Urothelium cell line (cell line): ENCODE results near the gene NEUROD2.
"Not testable (repeated sequence)": the region's sequence is repeated elsewhere in the genome, so short reads cannot be mapped to it uniquely, and the experiment has no call there.

Experiments used
- DNase-seq: peaks from one replicate; pipeline ENCODE4 v3.0.0; 2011; ENCODE audit warnings: low spot score, mixed read lengths
- FAIRE-seq: peaks from 2 replicates; lab custom pipeline; 2011; peaks lifted over from hg19 to GRCh38; lab: Jason Lieb, UNC

NEUROD2 gene

DNA sequence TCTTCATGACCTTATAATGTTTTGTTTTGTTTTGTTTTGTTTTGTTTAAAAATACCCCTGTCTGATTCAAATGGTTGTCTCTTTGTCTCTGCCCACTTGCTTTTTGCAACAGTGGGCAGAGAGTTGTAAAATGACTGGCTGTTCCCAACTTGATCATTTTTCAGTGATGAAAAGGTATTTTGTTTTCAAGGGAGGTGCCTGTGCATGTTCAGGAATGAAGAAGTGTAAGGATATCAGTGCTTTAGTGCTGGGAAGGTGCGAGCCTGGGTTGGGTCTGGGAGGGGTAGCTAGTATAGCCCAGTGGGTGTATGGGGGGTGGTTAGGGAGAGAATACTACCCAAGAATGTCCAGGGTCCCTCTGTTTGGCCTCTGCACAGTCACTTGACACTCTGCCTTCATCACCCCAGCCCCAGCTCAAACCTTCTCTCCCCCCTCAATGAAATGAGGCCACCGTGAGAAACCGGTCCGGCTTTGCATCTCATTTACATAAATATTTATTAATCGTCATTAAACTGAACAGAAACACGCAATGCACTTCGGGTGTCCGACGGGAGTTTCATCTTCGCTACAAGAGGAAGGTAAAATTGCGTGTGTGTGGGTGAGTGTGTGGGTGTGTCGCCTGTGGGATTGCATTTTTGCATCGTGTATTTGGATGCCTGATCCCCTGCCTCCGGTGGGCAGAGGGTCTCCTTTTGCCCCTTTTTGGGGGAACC is 4.3 kb downstream of the NEUROD2 start:
- no peak for DNase-seq

DNA sequence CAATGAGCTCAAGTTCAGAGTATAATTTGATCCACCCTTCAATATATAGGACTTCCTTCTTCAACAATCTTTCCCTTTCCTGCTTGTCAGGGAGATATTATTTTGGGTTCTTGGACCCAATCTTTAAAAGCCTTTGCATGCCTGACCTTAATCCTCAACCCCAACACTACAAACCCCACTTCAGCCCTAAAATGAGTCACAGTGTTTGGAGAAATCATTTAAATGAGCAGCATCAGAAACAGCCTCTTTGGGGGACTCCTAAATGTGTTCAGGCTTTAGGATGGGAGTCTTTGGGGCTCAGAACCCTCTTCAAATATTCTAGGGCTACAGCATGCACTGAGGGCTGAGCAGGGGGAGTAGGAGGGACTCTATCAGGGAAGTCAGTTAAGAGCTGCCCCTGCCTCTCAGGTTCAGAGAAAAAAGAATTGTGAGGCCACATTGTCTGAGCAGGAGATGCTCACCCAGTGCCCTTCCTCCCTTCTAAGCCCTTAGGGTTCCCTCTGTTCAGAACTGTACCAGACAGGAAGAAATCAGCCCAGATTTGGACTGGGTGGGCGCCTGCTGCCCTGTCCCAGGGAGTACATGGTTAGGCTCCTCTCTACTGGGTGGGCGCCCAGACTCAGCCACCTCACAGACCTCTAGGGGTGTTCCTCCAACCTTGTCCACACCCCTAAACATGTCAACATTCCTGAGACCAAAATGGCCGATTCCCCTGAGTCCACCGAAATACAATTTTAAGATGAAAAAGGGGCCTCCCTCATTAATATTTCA is 5.0 kb downstream of the NEUROD2 start:
- FAIRE-seq (no peak), DNase-seq (no peak)

More for the DNA sequence above, 4.3 kb downstream of the NEUROD2 start:
- peak; percentile 5 for FAIRE-seq

DNA sequence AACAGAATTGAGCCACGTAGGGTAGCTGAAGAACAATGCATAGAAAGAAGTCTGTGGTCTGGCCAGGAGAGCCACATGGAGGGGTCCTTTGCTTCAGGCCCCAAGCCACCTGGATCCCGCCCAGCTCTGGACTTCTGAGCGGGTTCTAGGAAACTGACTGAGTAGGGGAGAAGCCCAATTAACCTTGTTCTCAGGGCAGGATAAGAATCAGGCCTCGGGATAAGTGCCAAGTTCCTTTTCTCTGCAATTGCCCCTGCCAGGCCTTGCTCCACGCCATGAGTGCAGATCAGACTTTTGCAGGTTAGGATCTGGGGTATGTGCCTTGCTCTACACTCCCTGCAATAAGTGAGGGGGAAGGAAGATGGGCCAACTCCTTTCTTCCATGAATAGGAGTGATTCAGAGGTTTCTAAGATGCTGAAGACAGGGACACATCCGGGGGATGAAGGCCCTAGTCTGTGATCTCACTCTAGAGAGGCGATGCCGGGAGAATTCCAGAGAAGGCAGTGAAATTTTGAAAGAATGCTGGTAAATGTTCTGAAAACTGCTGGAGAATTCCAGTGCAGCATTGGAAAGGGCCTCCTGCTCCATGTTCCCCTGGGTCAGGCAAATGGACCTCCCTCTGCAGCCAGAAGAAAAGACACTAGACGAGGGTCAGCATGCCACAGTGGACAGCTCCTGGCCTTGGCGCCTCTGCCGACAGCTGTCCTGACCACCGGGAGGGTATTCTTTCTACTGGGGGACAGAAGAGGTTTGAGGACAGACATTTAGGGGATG is 5.8 kb downstream of the NEUROD2 start:
- DNase-seq: no peak
- no peak for FAIRE-seq

DNA sequence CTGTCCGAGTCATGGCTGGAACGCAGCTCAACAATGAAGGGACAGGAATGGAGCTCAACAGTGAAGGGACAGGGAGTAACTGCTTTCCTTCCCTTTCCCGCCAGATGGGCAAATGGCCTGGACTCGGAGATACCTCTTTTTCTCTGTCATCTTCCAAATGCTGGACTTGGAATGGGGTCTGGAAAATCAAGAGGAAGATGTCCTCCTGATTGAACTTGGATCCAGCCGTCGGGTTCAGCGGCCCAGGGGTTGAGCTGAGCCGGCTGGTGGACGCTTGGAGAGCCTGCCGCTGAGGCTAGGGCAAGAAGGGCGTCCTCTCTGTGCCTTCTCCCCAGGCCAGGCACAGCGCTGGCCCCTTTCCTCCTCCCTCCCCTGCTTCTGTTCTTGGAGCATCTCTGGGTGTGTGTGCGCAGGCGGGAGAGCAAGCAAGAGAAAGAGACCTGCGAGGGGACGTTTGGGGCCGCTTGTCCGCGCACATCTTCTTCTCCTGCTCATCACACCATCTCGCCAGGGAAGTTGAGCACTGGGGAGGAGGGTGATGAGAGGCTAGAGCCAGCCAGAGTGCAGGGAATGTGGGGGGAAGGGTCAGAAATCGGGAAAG is 6.6 kb downstream of the NEUROD2 start:
- DNase-seq (no peak), FAIRE-seq (no peak)

DNA sequence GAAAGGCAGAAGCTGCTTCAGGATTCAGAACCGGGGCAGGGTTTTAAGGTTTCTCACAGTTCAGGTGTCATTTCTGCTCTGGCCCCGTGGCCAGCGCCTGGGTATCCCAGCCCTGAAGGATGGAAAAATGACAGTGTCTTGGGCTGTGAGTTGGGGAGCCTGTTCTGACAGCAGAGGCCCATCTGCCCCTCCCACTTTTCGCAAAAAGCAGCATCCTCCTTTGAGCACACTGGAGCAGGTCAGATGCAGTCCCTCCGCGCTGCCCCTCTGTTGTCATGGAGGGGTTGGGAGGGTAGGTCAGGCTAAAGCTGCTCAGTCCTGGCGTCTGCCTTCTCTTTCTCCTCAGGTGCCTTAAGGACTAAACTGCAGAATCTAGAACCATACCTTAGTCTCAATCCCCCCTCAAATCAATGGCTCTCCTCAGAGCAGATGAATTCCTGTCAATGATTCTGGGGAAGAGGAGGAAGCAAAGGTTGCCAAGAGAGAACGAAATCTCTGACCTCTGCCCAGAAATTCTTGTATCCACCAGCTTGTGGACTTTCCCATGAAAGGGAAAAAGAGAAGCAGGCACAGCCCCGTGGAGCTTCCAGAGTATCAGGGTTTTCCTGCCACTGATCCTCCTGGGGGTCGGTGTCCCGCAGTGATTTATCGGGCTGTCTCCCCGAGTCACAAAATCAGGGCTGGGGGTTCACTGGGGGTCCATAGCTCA is 7.3 kb downstream of the NEUROD2 start:
- DNase-seq (no peak), FAIRE-seq (no peak)

DNA sequence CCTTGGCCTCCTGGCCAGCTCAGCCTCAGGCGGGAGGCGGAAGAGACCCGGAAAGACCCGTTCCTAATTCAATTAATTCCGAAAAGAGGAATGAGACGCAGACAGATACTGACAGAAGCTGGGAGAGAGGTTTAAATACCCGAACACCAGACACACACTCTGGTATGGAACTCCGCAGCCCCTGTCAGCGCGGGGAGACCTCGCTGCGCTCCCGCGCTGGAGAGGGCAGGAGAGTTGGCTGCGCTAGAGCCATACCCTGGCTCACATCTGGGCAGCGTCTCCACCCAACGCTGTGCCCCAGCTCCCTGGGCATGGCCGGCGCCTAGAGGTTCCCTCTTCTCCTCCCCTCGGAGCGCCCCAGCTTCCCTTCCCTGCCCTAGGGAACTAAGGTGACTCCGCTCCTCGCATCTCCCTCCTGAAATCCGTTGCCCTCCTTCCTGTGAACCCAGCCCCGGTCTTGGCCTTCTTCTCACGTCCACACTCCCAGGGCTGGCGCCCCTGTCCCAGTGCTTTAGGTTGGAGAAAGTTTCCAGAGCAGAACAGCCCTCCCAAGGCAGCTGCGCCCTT is 8.0 kb downstream of the NEUROD2 start:
- DNase-seq (no peak), FAIRE-seq (no peak)

DNA sequence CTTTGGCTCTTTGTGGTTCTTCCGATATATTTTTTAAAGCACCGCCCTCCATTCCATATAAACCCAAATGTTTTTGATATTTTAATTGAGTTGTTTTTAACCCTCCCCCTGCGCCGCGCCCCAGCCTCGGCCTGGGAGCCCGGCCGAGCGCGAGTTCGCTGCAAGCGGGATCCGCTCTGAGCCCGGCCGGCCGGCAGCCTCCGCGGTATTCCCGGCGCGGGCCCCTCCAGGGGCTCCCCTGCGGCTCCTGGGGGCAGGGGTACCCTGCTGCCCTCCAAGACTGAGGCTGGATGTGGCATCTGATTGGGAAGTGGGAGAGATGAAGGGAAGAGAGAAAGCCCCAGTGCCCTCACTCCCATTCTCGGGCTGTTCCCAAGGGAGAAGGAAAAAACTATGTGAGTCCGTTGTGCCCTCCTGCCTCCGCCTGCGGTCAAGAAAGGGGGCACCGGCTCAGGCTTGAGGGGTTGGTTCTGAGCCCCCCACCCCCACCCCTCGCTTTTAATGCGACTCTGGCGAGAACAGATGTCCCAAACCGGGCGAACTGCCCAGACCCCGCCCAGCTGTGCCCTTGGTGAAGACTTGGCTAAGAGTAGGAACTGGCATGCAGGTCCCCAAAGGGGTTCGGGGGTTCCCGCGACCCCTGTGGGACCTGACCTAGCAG is 8.6 kb downstream of the NEUROD2 start:
- DNase-seq (no peak), FAIRE-seq (no peak)

DNA sequence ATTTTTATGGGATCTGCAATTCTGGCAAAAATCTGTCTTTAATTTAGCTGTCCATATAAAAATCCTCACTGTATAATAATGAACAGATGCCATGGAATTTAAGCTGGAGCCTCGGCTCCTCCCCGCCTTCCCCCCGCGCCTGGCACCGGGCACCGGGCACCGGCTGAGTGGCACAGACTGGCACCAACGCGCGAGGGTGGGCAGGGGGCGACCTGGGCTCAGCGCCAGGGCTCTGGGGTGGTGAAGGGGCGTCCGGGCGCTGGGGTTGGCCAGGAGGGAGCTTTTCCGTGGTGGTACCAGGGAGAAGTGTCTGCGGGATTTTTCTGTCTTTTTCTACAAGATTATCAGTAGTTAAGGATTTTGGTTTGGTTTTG is 9.1 kb downstream of the NEUROD2 start:
- DNase-seq (no peak), FAIRE-seq (no peak)

DNA sequence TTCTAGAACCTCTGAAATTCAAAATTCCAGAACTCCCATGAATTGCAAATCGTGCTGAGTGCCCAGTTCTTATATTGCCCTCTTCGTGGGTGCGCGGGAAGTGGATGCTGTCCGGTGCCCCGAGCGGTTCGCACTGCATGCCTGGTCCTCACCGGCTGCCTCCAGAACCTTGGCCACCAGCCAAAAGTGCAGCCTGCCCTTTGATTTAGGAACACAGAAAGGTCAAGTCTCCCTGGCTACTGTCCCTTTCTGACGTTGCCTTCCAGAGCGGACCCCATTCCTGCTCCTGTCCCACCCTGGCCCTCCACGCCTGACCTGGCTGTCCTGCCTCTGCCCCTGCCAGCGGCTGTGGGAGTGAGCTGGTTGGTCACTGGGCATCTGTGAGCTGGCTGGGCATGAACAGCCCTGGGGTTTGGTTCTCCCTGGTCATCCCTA is 9.7 kb downstream of the NEUROD2 start:
- DNase-seq (no peak), FAIRE-seq (peak; percentile 89)

DNA sequence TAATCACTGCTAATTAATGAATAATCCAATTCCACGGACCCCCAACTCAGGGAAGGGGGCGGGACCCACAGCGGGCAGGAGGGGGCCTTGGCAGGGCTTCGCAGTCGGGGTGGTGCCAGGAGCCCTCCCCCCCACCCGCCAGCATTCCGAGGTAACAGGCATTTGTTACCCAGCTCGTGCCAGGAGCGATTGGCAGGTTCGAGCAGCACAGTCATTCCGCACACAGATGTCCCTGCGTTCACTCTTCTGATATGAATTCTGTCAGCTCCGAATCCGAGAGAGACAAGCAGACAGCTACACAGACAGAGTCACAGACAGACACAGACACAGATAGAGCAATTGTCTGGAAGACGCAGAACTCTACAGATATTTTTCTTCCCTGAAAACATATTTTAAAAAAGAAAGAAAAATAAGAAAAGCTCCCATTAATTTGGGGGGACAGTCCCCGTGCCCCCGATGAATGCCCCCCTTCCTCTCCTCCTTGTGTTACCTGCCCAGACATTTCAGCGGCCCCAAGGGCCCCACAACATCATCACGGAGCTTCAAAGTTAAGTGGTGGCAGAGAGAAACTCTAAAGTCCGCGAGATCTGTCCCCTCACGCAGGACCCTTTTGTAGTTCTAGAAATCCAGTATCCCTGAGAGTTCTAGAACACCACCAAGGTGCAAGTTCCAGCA is 10.2 kb downstream of the NEUROD2 start:
- DNase-seq: no peak
- no peak for FAIRE-seq

DNA sequence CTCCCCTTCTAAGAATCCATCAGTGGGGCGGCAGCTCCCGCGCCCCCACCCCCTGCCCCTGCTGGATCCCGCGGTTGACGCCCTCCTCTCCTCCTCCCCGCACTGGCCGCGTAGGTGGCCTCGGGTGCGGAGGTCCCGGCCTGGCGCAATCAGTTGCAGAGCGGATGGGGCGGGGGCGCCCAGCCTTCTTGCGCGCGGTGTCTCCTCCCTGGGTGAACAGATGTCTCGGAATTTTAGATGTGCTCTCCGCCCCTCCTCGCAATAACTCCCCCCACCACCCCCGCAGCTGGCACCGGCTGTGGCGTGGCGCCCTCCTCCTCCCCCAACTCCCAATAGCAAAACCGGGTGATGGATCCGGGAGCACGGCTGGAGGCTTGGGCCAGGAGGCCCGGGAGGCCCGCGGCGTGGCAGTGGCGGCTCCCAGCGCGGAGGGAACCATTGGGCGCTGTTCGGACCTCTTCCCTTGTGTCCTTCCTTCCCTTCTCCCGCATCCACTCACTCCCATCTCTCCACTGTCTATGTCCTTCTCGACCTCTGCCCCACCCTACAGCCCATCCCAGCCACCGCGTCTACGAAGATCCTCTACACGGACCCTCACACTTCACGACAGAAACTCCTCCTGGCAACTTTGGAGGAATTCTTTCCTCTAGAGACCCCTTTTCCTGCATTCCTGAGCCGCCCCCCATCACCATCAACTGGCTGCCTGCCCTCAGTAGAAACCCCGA is 11.0 kb downstream of the NEUROD2 start:
- FAIRE-seq (no peak), DNase-seq (no peak)

DNA sequence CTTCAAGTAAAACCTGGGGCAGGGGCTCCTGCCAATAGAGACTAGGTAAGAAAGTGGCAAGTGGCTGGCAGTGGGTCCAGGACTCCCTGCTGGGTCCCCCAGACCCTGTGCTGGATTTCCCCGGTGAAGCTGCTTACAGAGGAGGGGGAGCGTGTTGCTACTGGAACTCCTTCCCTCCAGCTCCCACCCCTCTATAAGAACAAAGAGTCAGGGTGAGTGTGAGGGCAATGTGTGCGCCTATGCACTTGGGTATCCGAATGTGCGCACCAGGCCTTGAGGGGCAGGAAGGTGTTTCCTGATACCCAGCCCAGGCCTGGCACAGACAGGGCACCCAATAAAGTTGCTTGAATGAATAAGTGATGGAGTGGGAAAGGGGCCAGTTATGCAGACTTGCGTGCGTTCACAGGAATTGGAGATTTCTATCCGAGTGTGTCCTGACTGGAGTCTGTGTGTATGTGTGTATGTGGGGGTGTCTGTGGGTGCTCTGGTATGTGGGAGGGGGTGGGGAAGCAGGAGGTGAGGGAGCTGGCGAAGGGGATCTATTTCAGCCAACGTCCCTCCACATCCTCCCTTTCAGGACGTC is 11.7 kb downstream of the NEUROD2 start:
- no peak for FAIRE-seq
- no peak for DNase-seq

DNA sequence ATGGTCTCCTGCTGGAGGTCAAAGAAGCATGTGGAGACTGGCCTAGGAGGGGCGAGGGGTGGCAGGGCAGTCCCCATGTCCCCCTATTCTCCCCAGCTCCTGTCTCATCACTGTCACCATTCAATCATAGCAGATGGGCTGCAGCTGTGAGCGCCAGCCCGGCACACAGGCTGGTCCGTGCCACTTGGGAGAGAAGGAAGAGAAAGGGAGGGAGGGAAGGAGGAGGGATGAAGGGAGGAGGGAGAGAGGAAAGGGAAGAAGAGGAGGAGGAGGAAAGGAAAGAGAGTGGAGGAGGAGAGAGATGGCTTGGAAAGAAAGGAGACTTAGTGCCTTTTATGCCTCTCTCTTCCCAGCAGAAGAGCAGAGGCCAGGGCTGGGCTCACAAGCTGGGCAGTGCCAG is 12.4 kb downstream of the NEUROD2 start:
- FAIRE-seq (no peak), DNase-seq (no peak)

DNA sequence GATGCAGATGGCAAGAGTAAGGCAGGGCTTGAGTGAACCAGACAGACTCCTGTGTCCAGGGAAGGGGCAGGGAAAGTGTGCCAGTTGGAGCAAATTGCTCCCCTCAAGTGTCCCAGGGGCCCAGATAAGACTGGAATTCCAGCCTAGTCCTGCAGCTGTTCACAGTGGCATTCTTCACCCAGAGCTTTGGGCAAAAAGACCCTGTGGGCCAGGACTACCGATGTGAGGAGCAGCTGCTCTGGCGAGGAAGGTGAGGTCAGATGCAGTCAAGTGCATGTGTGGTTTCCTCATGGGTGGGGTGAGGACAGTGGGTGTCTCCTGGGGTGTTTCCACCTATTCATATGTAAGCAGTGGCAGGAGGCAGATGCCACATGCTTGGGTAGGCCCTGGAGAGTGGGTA is 14.3 kb downstream of the NEUROD2 start:
- no peak for FAIRE-seq
- DNase-seq: no peak

DNA sequence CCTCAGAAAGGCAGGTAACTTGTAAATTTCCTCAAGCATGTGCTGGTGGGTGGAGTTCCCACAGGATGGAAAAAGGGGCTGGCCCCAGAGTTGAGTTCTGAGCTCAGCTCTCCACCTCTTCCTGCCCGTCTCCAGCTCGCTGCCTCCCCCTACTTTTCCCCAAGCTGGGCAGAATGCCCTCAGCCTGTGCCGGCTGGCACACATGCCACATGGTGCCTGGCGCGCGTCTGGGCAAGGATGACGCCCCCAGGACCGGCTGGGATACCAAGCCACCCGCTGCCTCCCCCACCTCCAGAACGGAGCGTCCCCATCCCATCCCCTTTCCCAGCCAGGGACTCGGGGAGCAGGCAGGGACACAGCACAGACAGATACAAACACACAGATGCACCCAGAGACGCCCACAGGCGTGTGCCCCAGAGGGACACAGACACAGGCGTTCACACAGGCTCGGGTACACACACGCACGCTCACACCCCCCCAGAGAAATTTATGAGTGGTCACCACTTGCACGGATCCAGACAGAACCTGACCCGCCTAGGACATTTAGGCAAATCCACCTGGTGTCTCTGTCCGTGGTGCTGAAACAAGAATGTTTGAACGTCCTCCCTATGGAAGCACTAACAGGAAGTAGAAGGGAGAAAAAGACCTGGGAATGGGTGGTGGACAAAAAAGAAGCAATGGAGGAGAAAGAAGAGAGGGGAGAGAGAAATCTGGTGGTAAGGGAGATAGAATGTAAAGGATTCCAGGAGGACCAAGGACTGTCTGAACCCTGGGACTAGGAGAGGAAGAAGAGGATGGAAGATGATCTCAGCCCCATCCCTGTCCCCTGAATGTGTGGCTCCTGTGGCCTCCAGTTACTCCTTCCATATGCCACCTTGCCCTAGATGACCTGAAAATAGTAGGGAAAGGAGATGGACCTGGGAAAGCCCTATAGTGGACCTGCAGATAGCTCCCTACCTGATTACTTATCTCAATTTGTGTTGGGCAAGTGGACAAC is 15.5 kb downstream of the NEUROD2 start:
- FAIRE-seq (no peak), DNase-seq (peak; percentile 56)

DNA sequence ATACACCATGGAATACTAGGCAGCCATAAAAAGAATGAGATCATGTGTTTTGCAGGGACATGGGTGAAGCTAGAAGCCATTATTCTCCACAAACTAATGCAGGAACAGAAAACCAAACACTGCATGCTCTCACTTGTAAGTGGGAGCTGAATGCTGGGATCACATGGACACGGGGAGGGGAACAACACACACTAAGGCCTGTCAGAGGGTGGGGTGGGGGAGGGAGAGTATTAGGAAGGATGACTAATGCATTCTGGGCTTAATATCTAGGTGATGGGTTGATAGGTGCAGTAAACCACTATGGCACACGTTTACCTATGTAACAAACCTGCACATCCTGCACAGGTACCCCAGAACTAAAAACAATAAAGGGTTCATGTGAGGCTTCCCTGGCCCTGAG is 17.5 kb downstream of the NEUROD2 start:
- FAIRE-seq, DNase-seq: not testable (repeated sequence)

DNA sequence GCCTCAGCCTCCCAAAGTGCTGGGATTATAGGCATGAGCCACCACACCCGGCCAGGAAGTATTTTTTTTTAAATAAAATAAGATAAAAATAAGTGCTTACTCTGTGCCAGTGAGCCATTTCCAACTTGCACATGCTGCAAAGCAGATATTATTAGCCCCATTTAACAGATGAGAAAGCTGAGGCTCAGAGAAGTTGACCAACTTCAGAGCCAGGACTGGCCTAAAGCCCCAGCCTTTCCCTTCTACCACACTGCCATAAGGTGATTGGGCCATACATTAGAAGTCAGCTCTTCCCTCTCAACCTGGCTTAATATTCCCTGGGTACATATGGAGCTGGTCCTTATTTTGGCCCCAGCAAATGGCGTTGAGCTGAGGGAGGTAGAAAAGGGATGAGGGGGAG is 25.1 kb downstream of the NEUROD2 start:
- DNase-seq: no peak
- FAIRE-seq: no peak
